Measurements from ENCODE around the gene CDC20.
"Not testable (repeated sequence)": the region's sequence is repeated elsewhere in the genome, so short reads cannot be mapped to it uniquely, and the experiment has no call there.

CDC20 gene

GRCh38 chr1:43386676-43387075 is 27.9 kb downstream of the CDC20 start:
- DNase-seq, result no peak

GRCh38 chr1:43387976-43388599 is 29.3 kb downstream of the CDC20 start:
- DNase-seq, result no peak

- no peak for DNase-seq
These were observed 29.8 kb downstream of the CDC20 start for GRCh38 chr1:43388613-43389012.

- DNase-seq, result peak; percentile 94
These were observed 30.8 kb downstream of the CDC20 start, which contains the start of the genes MED8 and SZT2 for GRCh38 chr1:43389326-43390313. Gene MED8 (minus strand): TSS chr1:43389800. CDS start chr1:43389764, 36 bp downstream. Gene SZT2 (plus strand): TSS chr1:43389899. CDS start chr1:43389969, 70 bp downstream.

- DNase-seq, result no peak
These were observed 33.9 kb downstream of the CDC20 start for GRCh38 chr1:43392702-43393101.

GRCh38 chr1:43395523-43395922 is 36.7 kb downstream of the CDC20 start:
- no peak for DNase-seq

- DNase-seq, result no peak
These were observed 37.3 kb downstream of the CDC20 start for GRCh38 chr1:43396059-43396458.

- DNase-seq, result no peak
These were observed 39.4 kb downstream of the CDC20 start for GRCh38 chr1:43398227-43398626.

GRCh38 chr1:43400441-43400840 is 41.7 kb downstream of the CDC20 start:
- DNase-seq, result not testable (repeated sequence)

- no peak for DNase-seq
These were observed 43.5 kb downstream of the CDC20 start for GRCh38 chr1:43402089-43402865.

- no peak for DNase-seq
These were observed 45.6 kb downstream of the CDC20 start for GRCh38 chr1:43404353-43404752.

- DNase-seq, result no peak
These were observed 46.6 kb downstream of the CDC20 start for GRCh38 chr1:43405219-43405875.

GRCh38 chr1:43405876-43406234 is 47.1 kb downstream of the CDC20 start:
- DNase-seq, result no peak

- no peak for DNase-seq
These were observed 51.8 kb downstream of the CDC20 start for GRCh38 chr1:43410571-43410970.
